Measurements from ENCODE around the gene DNAJA4. TPM values are rescaled to one million over a fixed set of nuclear protein-coding genes. Genes with fewer than 3 reads are reported as not detected.

Gene DNAJA4
- total and polyA plus RNA-seq, 9 of the 15 experiments (the other 6 are each of a cell fraction or from before 2014, with no cell fraction given): 0.11 to 1.0 (median 0.16) TPM; not detected in 4

GRCh38 chr15:78276064-78276943 is 11.9 kb downstream of the DNAJA4 start (continued):
- TF ChIP-seq NEUROD1 (IDR thresholded peaks at IDR 0.05; ENCODE audit: borderline replicate concordance, low read depth, low read length, partially characterized antibody) (no peak), ZNF398 (CRISPR knock-in tag; IDR thresholded peaks at IDR 0.05) (no peak), ZNF134 (CRISPR knock-in tag; conservative IDR thresholded peaks at IDR 0.05) (peak; percentile 43; the same call in 1 of the 2 replicates), TEAD4 (IDR thresholded peaks at IDR 0.05; ENCODE audit: low read length) (peak; percentile 29; the same call in 1 of the 2 replicates), TEAD4 (CRISPR knock-in tag; IDR thresholded peaks at IDR 0.05; ENCODE audit: borderline replicate concordance) (no peak), ZNF232 (CRISPR knock-in tag; IDR thresholded peaks at IDR 0.05) (no peak), ZNF253 (CRISPR knock-in tag; conservative IDR thresholded peaks at IDR 0.05) (no peak), STAT5B (CRISPR knock-in tag; IDR thresholded peaks at IDR 0.05) (no peak), ZNF146 (CRISPR knock-in tag; IDR thresholded peaks at IDR 0.05; ENCODE audit: unreplicated experiment) (no peak), RBBP5 (IDR thresholded peaks at IDR 0.05; ENCODE audit: borderline replicate concordance, insufficient read depth, low read length, poor library complexity, severe bottlenecking) (no peak), MCM5 (IDR thresholded peaks at IDR 0.05; ENCODE audit: low read depth) (no peak), HOMEZ (CRISPR knock-in tag; IDR thresholded peaks at IDR 0.05) (no peak), DACH1 (IDR thresholded peaks at IDR 0.05; ENCODE audit: partially characterized antibody) (no peak), RNF2 (IDR thresholded peaks at IDR 0.05) (no peak), ZNF584 (CRISPR knock-in tag; IDR thresholded peaks at IDR 0.05; ENCODE audit: low read depth) (no peak), MAFG (tag; conservative IDR thresholded peaks at IDR 0.05) (peak; percentile 84), KDM2B (CRISPR knock-in tag; IDR thresholded peaks at IDR 0.05) (no peak), KLF16 (IDR thresholded peaks at IDR 0.05) (no peak), SMAD1 (IDR thresholded peaks at IDR 0.05; ENCODE audit: low read depth, low read length, partially characterized antibody) (no peak), XRCC5 (IDR thresholded peaks at IDR 0.05; ENCODE audit: low read depth, low read length) (no peak), MTA2 (IDR thresholded peaks at IDR 0.05; ENCODE audit: low read depth) (peak; percentile 44; the same call in 1 of the 2 replicates), MAX (CRISPR knock-in tag; IDR thresholded peaks at IDR 0.05) (no peak), ZNF740 (CRISPR knock-in tag; IDR thresholded peaks at IDR 0.05) (no peak), ZNF740 (tag; IDR thresholded peaks at IDR 0.05) (no peak), NRF1 (conservative IDR thresholded peaks at IDR 0.05 in 1 of 2, IDR thresholded peaks at IDR 0.05 in 1 of 2) (no peak), DIDO1 (tag; IDR thresholded peaks at IDR 0.05; ENCODE audit: low read depth) (no peak)

All from K562 (cell line).